H1 (cell line): ENCODE data around the gene ZIC5. TPM values are rescaled to one million over a fixed set of nuclear protein-coding genes. Genes with fewer than 3 reads are reported as not detected.

ENCODE experiments used
- CTCF ChIA-PET: fragments of 300-600 bp; sonication (Branson Sonifier 250); formaldehyde crosslinking; loops from one replicate; lab custom pipeline; 2021; ENCODE audit not compliant: partially characterized antibody; lab: Charles Lee
- POLR2A ChIA-PET: fragments of 300-600 bp; sonication (Branson Sonifier 250); formaldehyde crosslinking; loops from one replicate; lab custom pipeline; 2021; ENCODE audit warnings: inconsistent platforms; ENCODE audit not compliant: partially characterized antibody; lab: Charles Lee
- DNase-seq, 2 experiments: peaks; one replicate each; pipeline versions ENCODE4 v3.0.0 to v3.0.0-alpha.2; 2010 to 2022; ENCODE audit warnings: low spot score in 2 of 2, low read depth in 1 of 2, mixed read lengths in 1 of 2
- FAIRE-seq: peaks from 2 replicates; lab custom pipeline; 2011; peaks lifted over from hg19 to GRCh38; lab: Jason Lieb, UNC
- H2AFZ ChIP-seq: 2 replicates; pipeline ENCODE4 v1.8.1; 2012; ENCODE audit warnings: low read length, inconsistent platforms
- H2AK5ac ChIP-seq: 2 replicates; pipeline ENCODE4 v1.6.1; 2013; ENCODE audit warnings: low read depth, low read length
- H2BK120ac ChIP-seq: replicated peaks from 2 replicates; pipeline ENCODE3; 2013; ENCODE audit warnings: low read depth, low read length, inconsistent platforms
- H2BK12ac ChIP-seq: 2 replicates; pipeline ENCODE4 v1.6.1; 2013; ENCODE audit warnings: low read depth, low read length
- H2BK15ac ChIP-seq: 2 replicates; pipeline ENCODE4 v1.6.1; 2013; ENCODE audit warnings: low read length
- H2BK20ac ChIP-seq: 2 replicates; pipeline ENCODE4 v1.6.1; 2013; ENCODE audit warnings: low read length
- H2BK5ac ChIP-seq: 2 replicates; pipeline ENCODE4 v1.6.1; 2013; ENCODE audit warnings: low read depth, low read length
- H3K14ac ChIP-seq: 2 replicates; pipeline ENCODE4 v1.6.1; 2013; ENCODE audit warnings: inconsistent platforms; ENCODE audit not compliant: insufficient read length
- H3K18ac ChIP-seq: 2 replicates; pipeline ENCODE4 v1.6.1; 2013; ENCODE audit warnings: low read length; ENCODE audit errors: extremely low read depth
- H3K23ac ChIP-seq: 2 replicates; pipeline ENCODE4 v1.6.1; 2013; ENCODE audit warnings: inconsistent platforms; ENCODE audit not compliant: insufficient read length
- H3K23me2 ChIP-seq: 2 replicates; pipeline ENCODE4 v1.6.1; 2013; ENCODE audit warnings: low read depth, low read length
- H3K27ac ChIP-seq: 2 replicates; pipeline ENCODE4 v1.6.1; 2011; ENCODE audit warnings: low read depth, low read length, inconsistent platforms
- H3K27me3 ChIP-seq, 4 experiments: replicated peaks in 1 of 4; 1 replicate in 1 of 4; 2 replicates in 3 of 4; pipeline versions ENCODE4 v1.6.1 to v1.8.1; 2011 to 2013; ENCODE audit warnings: low read length in 3 of 4, mild to moderate bottlenecking in 3 of 4, inconsistent platforms in 2 of 4, mixed read lengths in 2 of 4, moderate library complexity in 1 of 4; ENCODE audit not compliant: control insufficient read depth in 3 of 4, insufficient read depth in 3 of 4; ENCODE audit errors: extremely low read depth in 1 of 4
- H3K36me3 ChIP-seq, 4 experiments: 2 replicates each; pipeline versions ENCODE4 v1.6.1 to v1.8.1; 2011 to 2013; ENCODE audit warnings: mild to moderate bottlenecking in 4 of 4, low read length in 3 of 4, moderate library complexity in 2 of 4, control low read depth in 1 of 4, inconsistent platforms in 1 of 4; ENCODE audit not compliant: insufficient read depth in 4 of 4, control insufficient read depth in 2 of 4
- H3K4ac ChIP-seq: replicated peaks from 2 replicates; pipeline ENCODE3; 2013; ENCODE audit warnings: low read length, low read depth, mixed read lengths, inconsistent platforms; ENCODE audit not compliant: insufficient read length
- H3K4me1 ChIP-seq, 4 experiments: replicated peaks in 1 of 4; 1 replicate in 1 of 4; 2 replicates in 3 of 4; pipeline versions ENCODE4 v1.6.1 to v1.8.1; 2011 to 2013; ENCODE audit warnings: low read length in 3 of 4, inconsistent platforms in 2 of 4, mixed read lengths in 1 of 4; ENCODE audit not compliant: insufficient read depth in 4 of 4, control insufficient read depth in 3 of 4
- H3K4me2 ChIP-seq, 2 experiments: 2 replicates each; pipeline versions ENCODE4 v1.6.1 to v1.8.1; 2011 to 2013; ENCODE audit warnings: low read depth in 2 of 2, low read length in 2 of 2, control low read depth in 1 of 2, inconsistent platforms in 1 of 2, mild to moderate bottlenecking in 1 of 2; ENCODE audit not compliant: insufficient read depth in 1 of 2
- H3K4me3 ChIP-seq, 4 experiments: fragments of 200-600, 300-600 bp in 1 of 4; sonication (generic), shearing (Covaris generic), sonication (Bioruptor Twin) in 1 of 4; 2 replicates each; pipeline versions ENCODE4 v1.5.1 to v1.8.1; 2011 to 2016; ENCODE audit warnings: low read length in 4 of 4, low read depth in 3 of 4, control low read depth in 2 of 4, inconsistent platforms in 2 of 4, mild to moderate bottlenecking in 2 of 4, mixed read lengths in 1 of 4, moderate library complexity in 1 of 4; ENCODE audit not compliant: insufficient read depth in 2 of 4; ENCODE audit errors: extremely low read depth in 1 of 4
- H3K56ac ChIP-seq: replicated peaks from 2 replicates; pipeline ENCODE3; 2013; ENCODE audit warnings: low read depth, mild to moderate bottlenecking, mixed read lengths, low read length, inconsistent platforms; ENCODE audit not compliant: insufficient read length
- H3K79me1 ChIP-seq: 2 replicates; pipeline ENCODE4 v1.6.1; 2013; ENCODE audit warnings: low read depth, low read length, control low read depth
- H3K79me2 ChIP-seq, 2 experiments: 2 replicates each; pipeline versions ENCODE4 v1.6.1 to v1.8.1; 2012 to 2013; ENCODE audit warnings: low read length in 2 of 2, mild to moderate bottlenecking in 2 of 2, inconsistent platforms in 1 of 2; ENCODE audit not compliant: insufficient read depth in 2 of 2, control insufficient read depth in 1 of 2
- H3K9ac ChIP-seq, 4 experiments: replicated peaks in 1 of 4; 1 replicate in 1 of 4; 2 replicates in 3 of 4; pipeline versions ENCODE4 v1.6.1 to v1.8.1; 2011 to 2013; ENCODE audit warnings: low read depth in 3 of 4, low read length in 3 of 4, control low read depth in 2 of 4, mild to moderate bottlenecking in 2 of 4, moderate library complexity in 2 of 4, inconsistent platforms in 1 of 4; ENCODE audit errors: extremely low read depth in 1 of 4
- H3K9me3 ChIP-seq, 2 experiments: 2 replicates each; pipeline versions ENCODE4 v1.6.1 to v1.8.1; 2012 to 2013; ENCODE audit warnings: mild to moderate bottlenecking in 2 of 2, moderate library complexity in 2 of 2, control low read depth in 1 of 2, inconsistent platforms in 1 of 2, low read depth in 1 of 2, low read length in 1 of 2, mixed read lengths in 1 of 2; ENCODE audit not compliant: insufficient read depth in 2 of 2
- H4K20me1 ChIP-seq, 2 experiments: replicated peaks in 1 of 2; 2 replicates each; pipeline versions ENCODE3 to v1.8.1; 2011 to 2013; ENCODE audit warnings: inconsistent platforms in 2 of 2, low read length in 2 of 2, mild to moderate bottlenecking in 1 of 2; ENCODE audit not compliant: insufficient read depth in 2 of 2, control insufficient read depth in 1 of 2
- H4K5ac ChIP-seq: 2 replicates; pipeline ENCODE4 v1.6.1; 2013; ENCODE audit warnings: low read length, low read depth, mixed read lengths, inconsistent platforms; ENCODE audit not compliant: insufficient read length
- H4K8ac ChIP-seq: 2 replicates; pipeline ENCODE4 v1.8.0; 2013; ENCODE audit warnings: mild to moderate bottlenecking, moderate library complexity, low read length, inconsistent platforms; ENCODE audit not compliant: insufficient read depth; ENCODE audit errors: extremely low read depth
- H4K91ac ChIP-seq: replicated peaks from 2 replicates; pipeline ENCODE3; 2013; ENCODE audit warnings: low read length, mixed read lengths, inconsistent platforms; ENCODE audit not compliant: insufficient read length
- CBX5 ChIP-seq: fragments of 300-800, 300-1000 bp; sonication (generic); IDR thresholded peaks from 2 replicates; pipeline ENCODE4 v1.7.1; 2016; ENCODE audit warnings: antibody characterized with exemption, low read length, low read depth
- CBX8 ChIP-seq: fragments of 300-800, 300-1000 bp; sonication (generic); IDR thresholded peaks from 2 replicates; pipeline ENCODE4 v1.7.1; 2016; ENCODE audit warnings: low read depth, low read length, borderline replicate concordance
- CREB1 ChIP-seq: IDR thresholded peaks from 2 replicates; pipeline ENCODE4 v1.6.1; 2012; ENCODE audit warnings: inconsistent platforms
- GABPA ChIP-seq: IDR thresholded peaks from 2 replicates; pipeline ENCODE4 v1.6.1; 2011; ENCODE audit warnings: mild to moderate bottlenecking, low read length, moderate library complexity, borderline replicate concordance; ENCODE audit not compliant: insufficient read depth
- GTF2F1 ChIP-seq: IDR thresholded peaks from 2 replicates; pipeline ENCODE4 v1.6.1; 2012; ENCODE audit warnings: low read depth, low read length, improper control_type of control experiment, borderline replicate concordance
- KDM4A ChIP-seq: IDR thresholded peaks from one replicate; pipeline ENCODE4 v1.7.1; 2012; ENCODE audit warnings: low read depth, mild to moderate bottlenecking, moderate library complexity, low read length, inconsistent platforms; ENCODE audit not compliant: severe bottlenecking
- MAFK ChIP-seq: IDR thresholded peaks from 2 replicates; pipeline ENCODE4 v1.6.1; 2012; ENCODE audit warnings: low read depth, mild to moderate bottlenecking, improper control_type of control experiment, low read length
- RBBP5 ChIP-seq: IDR thresholded peaks from 2 replicates; pipeline ENCODE4 v1.7.1; 2012; ENCODE audit warnings: low read depth, mild to moderate bottlenecking, inconsistent platforms, low read length, moderate library complexity, borderline replicate concordance
- SAP30 ChIP-seq: fragments of 300-600 bp; sonication (generic); IDR thresholded peaks from 2 replicates; pipeline ENCODE4 v1.7.1; 2012; ENCODE audit warnings: low read length, moderate library complexity, mild to moderate bottlenecking, inconsistent platforms; ENCODE audit not compliant: insufficient read depth, insufficient replicate concordance
- SIN3A ChIP-seq, 2 experiments: IDR thresholded peaks in 1 of 2; conservative IDR thresholded peaks in 1 of 2; 2 replicates each; pipeline ENCODE4 v1.6.1; 2011 to 2012; ENCODE audit warnings: low read length in 2 of 2, improper control_type of control experiment in 1 of 2, low read depth in 1 of 2, mild to moderate bottlenecking in 1 of 2
- SRF ChIP-seq: IDR thresholded peaks from 2 replicates; pipeline ENCODE4 v1.6.1; 2011; ENCODE audit warnings: mild to moderate bottlenecking, low read depth, low read length, moderate library complexity
- TCF12 ChIP-seq: IDR thresholded peaks from 2 replicates; pipeline ENCODE4 v1.6.1; 2011; ENCODE audit warnings: low read depth, mild to moderate bottlenecking, low read length
- WGBS, 2 experiments: shearing (Covaris generic) in 1 of 2; methylation state at CpG; one replicate each; pipeline versions ENCODE4 v1.1.6 to v1.1.7; 2013 to 2015; ENCODE audit warnings: low lambda C conversion rate in 2 of 2, mixed read lengths in 2 of 2, inconsistent platforms in 1 of 2, low coverage in 1 of 2, missing lambda C conversion rate in 1 of 2; ENCODE audit not compliant: insufficient replicate concordance in 2 of 2, insufficient coverage in 1 of 2, insufficient read length in 1 of 2; ENCODE audit errors: extremely low coverage in 1 of 2, missing lambda C conversion rate in 1 of 2; 5-methylcytosine and 5-hydroxymethylcytosine counted together
- polyA plus RNA-seq, 7 experiments: library from polyadenylated mRNA; depleted of rRNA in 3 of 7; stranded (reverse) in 5 of 7; unstranded in 2 of 7; fragments of >200 nt in 5 of 7; fragments of 200-250 nt in 2 of 7; gene quantifications; 1 replicate in 5 of 7; 2 replicates in 1 of 7; 4 replicates in 1 of 7; pipeline versions ENCODE4 v1.2.1 to v1.2.3, GENCODE V29; 2011 to 2013; ENCODE audit warnings: missing spikeins in 2 of 7, mixed read lengths in 2 of 7
- total RNA-seq: library from RNA; stranded (reverse); fragmentation: NEBNext Ultra II Directional; extraction: Animal tissue kit (Norgen Biotek cat#: 25700); gene quantifications from 2 replicates; pipeline ENCODE4 v1.2.1, GENCODE V29; 2021
- TF ChIP-seq, protein P1 (sequence below): IDR thresholded peaks from 2 replicates; pipeline ENCODE4 v1.6.1; 2012; ENCODE audit warnings: inconsistent platforms

Gene ZIC5
- total and polyA plus RNA-seq, 2 of the 8 experiments (the other 6 are each of a cell fraction or from before 2014, with no cell fraction given): 14.2 to 52.7 TPM

DNA sequence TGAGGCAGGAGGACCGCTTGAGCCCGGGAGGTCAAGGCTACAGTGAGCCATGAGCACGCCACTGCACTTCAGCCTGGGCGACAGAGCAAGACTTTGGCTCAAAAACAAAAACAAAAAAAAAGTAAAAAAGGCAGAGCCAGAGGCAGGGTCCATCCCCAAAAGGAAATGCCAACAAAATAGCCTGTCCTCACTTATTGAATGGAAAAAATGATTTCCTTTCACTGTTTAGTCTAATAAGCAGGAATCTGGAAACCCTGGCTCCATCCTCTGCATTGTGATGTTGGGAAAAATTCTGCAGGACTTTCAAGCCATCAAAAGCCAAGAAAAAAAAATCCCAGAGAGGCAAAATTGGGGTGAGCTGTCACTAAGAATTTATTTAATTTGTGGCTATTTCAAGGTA, 23.2 kb downstream of the ZIC5 start:
- Histone ChIP-seq H4K91ac (no peak overlapping the region), H3K4me2 (no peak overlapping the region), H3K79me1 (no peaks in the 10 kb centered on the region), H4K8ac (no peak overlapping the region), H3K14ac (no peak overlapping the region), H3K23me2 (no peaks in the 10 kb centered on the region), H3K4ac (no peak overlapping the region), H2AK5ac (no peak overlapping the region), H3K56ac (no peak overlapping the region), H4K5ac (no peak overlapping the region), H4K20me1 (no peaks in the 10 kb centered on the region), H3K27me3 (peaks cover 0 to 2% (median 0%) of the 10 kb centered on the region in 4 experiments; a peak in 1 of 7 replicates), H3K9ac (no peak overlapping the region), H2AFZ (no peak overlapping the region), H3K18ac (no peak overlapping the region), H3K36me3 (no peaks in the 10 kb centered on the region), H2BK15ac (no peak overlapping the region), H2BK120ac (no peak overlapping the region), H3K9me3 (no peaks in the 10 kb centered on the region), H3K4me3 (no peak overlapping the region), H2BK5ac (no peak overlapping the region), H3K4me1 (peaks cover 1 to 3% (median 2%) of the 10 kb centered on the region in 4 experiments; a peak in 3 of 7 replicates), H2BK12ac (no peak overlapping the region), H2BK20ac (no peak overlapping the region), H3K23ac (no peak overlapping the region), H3K79me2 (no peaks in the 10 kb centered on the region), H3K27ac (no peak overlapping the region)
- ChIA-PET POLR2A (interaction anchor here (1.8 kb wide), 1 partner anchor 9 kb away, joined by 6 read pairs; no protein-coding TSS in a partner anchor), CTCF (interaction anchor here (2.1 kb wide), 1 partner anchor 292 kb away, joined by 6 read pairs; no protein-coding TSS in a partner anchor)
- WGBS, 2 experiments: 92% methylated on average over 4 of the region's 4 CpGs; no CpG with 5 or more reads in 1 of the 2 experiments
- FAIRE-seq (no peak), DNase-seq (no peak)
- TF ChIP-seq CREB1: no peak
- no peak for TF ChIP-seq MAFK
- TF ChIP-seq TCF12: no peak
- TF ChIP-seq, protein P1, sequence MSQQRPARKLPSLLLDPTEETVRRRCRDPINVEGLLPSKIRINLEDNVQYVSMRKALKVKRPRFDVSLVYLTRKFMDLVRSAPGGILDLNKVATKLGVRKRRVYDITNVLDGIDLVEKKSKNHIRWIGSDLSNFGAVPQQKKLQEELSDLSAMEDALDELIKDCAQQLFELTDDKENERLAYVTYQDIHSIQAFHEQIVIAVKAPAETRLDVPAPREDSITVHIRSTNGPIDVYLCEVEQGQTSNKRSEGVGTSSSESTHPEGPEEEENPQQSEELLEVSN: no peak
- no peak for TF ChIP-seq CBX8
- TF ChIP-seq SRF: no peak
- no peak for TF ChIP-seq SAP30
- TF ChIP-seq GTF2F1: no peak
- TF ChIP-seq SIN3A (conservative IDR thresholded peaks at IDR 0.05 in 1 of 2, IDR thresholded peaks at IDR 0.05 in 1 of 2; ENCODE audit: low read depth in 1 of 2, low read length in 2 of 2): no peak
- no peak for TF ChIP-seq GABPA
- TF ChIP-seq RBBP5: no peak
- no peak for TF ChIP-seq KDM4A
- no peak for TF ChIP-seq CBX5
